Stimulated activated memory B cell treated with anti-CD40 and anti-IgM and Interleukin-4, amounts not matched to agents 10 μg/mL and 1 μg/mL and 100 μg/mL, for 72 hours (primary cell): ENCODE results near the gene BPHL.
"Not testable (repeated sequence)": the region's sequence is repeated elsewhere in the genome, so short reads cannot be mapped to it uniquely, and the experiment has no call there.

ENCODE experiments used
- ATAC-seq: fragments of 150-1000 bp; cut with Tn5 transposase; 2 replicates; pipeline ENCODE4 v1.10.0; 2021
- H3K27ac Mint-ChIP-seq: one replicate; pipeline ENCODE4 v1.8.0; 2022; ENCODE audit warnings: mild to moderate bottlenecking, mixed read lengths
- H3K27me3 Mint-ChIP-seq: one replicate; pipeline ENCODE4 v1.8.0; 2022; ENCODE audit warnings: mixed read lengths
- H3K36me3 Mint-ChIP-seq: one replicate; pipeline ENCODE4 v1.8.0; 2022; ENCODE audit warnings: mixed read lengths
- H3K4me1 Mint-ChIP-seq: one replicate; pipeline ENCODE4 v1.8.0; 2022; ENCODE audit warnings: mixed read lengths
- H3K4me3 Mint-ChIP-seq: one replicate; pipeline ENCODE4 v1.8.0; 2022; ENCODE audit warnings: mild to moderate bottlenecking, moderate library complexity, mixed read lengths
- H3K9me3 Mint-ChIP-seq: one replicate; pipeline ENCODE4 v1.8.0; 2022; ENCODE audit warnings: mixed read lengths

BPHL gene

GRCh38 chr6:3118353-3119039 lies at the start of gene BPHL:
BPHL (plus strand) TSS chr6:3118711; CDS start chr6:3118741, 30 bp downstream.
- Mint-ChIP-seq H3K36me3 (no peaks in the 10 kb centered on the region), H3K9me3 (no peaks in the 10 kb centered on the region), H3K4me1 (peaks cover 16% of the 10 kb centered on the region), H3K4me3 (peak within 1 kb of the TSS; percentile 95), H3K27me3 (no peaks in the 10 kb centered on the region), H3K27ac (peak within 1 kb of the TSS; percentile 85)
- ATAC-seq: peak; percentile 98

GRCh38 chr6:3071568-3071967 lies 46.9 kb upstream of the BPHL start:
- peaks cover 11% of the 10 kb centered on the region for H3K36me3 Mint-ChIP-seq
- no peak overlapping the region for H3K4me3 Mint-ChIP-seq
- H3K27me3 Mint-ChIP-seq: no peaks in the 10 kb centered on the region
- H3K27ac Mint-ChIP-seq: no peak overlapping the region
- peaks cover 60% of the 10 kb centered on the region for H3K4me1 Mint-ChIP-seq
- no peak for ATAC-seq
- H3K9me3 Mint-ChIP-seq: no peaks in the 10 kb centered on the region

DNA sequence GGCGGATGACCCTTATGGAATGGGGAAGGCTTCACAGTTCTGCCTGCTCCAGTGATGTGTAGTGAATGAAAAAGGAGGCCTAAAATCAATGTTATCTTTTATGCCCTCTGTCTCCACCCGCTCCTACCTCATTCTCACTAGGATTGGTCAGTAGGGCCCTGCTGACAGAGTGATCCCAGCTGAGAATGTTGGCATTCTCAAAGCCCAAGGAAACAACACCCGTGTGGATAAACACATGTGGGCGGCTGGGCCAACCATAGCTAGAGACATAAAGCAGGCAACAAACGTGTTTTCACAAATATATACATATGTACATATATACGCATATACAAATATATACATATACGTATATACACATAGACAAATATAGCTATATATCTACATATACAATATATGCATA lies 45.7 kb upstream of the BPHL start:
- H3K4me1 Mint-ChIP-seq: peaks cover 61% of the 10 kb centered on the region
- no peak for ATAC-seq
- no peak overlapping the region for H3K27ac Mint-ChIP-seq
- no peaks in the 10 kb centered on the region for H3K9me3 Mint-ChIP-seq
- H3K4me3 Mint-ChIP-seq: no peak overlapping the region
- no peaks in the 10 kb centered on the region for H3K27me3 Mint-ChIP-seq
- peaks cover 23% of the 10 kb centered on the region for H3K36me3 Mint-ChIP-seq

GRCh38 chr6:3073382-3073781 lies 45.1 kb upstream of the BPHL start:
- H3K36me3 Mint-ChIP-seq: peaks cover 29% of the 10 kb centered on the region
- H3K4me3 Mint-ChIP-seq: no peak overlapping the region
- H3K4me1 Mint-ChIP-seq: peaks cover 55% of the 10 kb centered on the region
- no peaks in the 10 kb centered on the region for H3K27me3 Mint-ChIP-seq
- no peak for ATAC-seq
- peak overlapping the region; percentile 5 for H3K27ac Mint-ChIP-seq
- no peaks in the 10 kb centered on the region for H3K9me3 Mint-ChIP-seq

- peak overlapping the region; percentile 60 for H3K27ac Mint-ChIP-seq
- peaks cover 45% of the 10 kb centered on the region for H3K4me1 Mint-ChIP-seq
- no peaks in the 10 kb centered on the region for H3K9me3 Mint-ChIP-seq
- H3K27me3 Mint-ChIP-seq: no peaks in the 10 kb centered on the region
- no peak overlapping the region for H3K4me3 Mint-ChIP-seq
- peaks cover 45% of the 10 kb centered on the region for H3K36me3 Mint-ChIP-seq
- no peak for ATAC-seq
Observed at GRCh38 chr6:3075772-3076113, 42.8 kb upstream of the BPHL start.

- no peaks in the 10 kb centered on the region for H3K27me3 Mint-ChIP-seq
- H3K36me3 Mint-ChIP-seq: peaks cover 50% of the 10 kb centered on the region
- no peaks in the 10 kb centered on the region for H3K9me3 Mint-ChIP-seq
- no peak for ATAC-seq
- no peak overlapping the region for H3K4me3 Mint-ChIP-seq
- no peak overlapping the region for H3K27ac Mint-ChIP-seq
- peaks cover 40% of the 10 kb centered on the region for H3K4me1 Mint-ChIP-seq
Observed at GRCh38 chr6:3076320-3076719, 42.2 kb upstream of the BPHL start.

GRCh38 chr6:3077430-3077829 lies 41.1 kb upstream of the BPHL start:
- Mint-ChIP-seq H3K27ac (no peak overlapping the region), H3K4me3 (no peak overlapping the region), H3K4me1 (peaks cover 40% of the 10 kb centered on the region), H3K27me3 (no peaks in the 10 kb centered on the region), H3K36me3 (peaks cover 59% of the 10 kb centered on the region), H3K9me3 (no peaks in the 10 kb centered on the region)
- ATAC-seq: peak; percentile 64

DNA sequence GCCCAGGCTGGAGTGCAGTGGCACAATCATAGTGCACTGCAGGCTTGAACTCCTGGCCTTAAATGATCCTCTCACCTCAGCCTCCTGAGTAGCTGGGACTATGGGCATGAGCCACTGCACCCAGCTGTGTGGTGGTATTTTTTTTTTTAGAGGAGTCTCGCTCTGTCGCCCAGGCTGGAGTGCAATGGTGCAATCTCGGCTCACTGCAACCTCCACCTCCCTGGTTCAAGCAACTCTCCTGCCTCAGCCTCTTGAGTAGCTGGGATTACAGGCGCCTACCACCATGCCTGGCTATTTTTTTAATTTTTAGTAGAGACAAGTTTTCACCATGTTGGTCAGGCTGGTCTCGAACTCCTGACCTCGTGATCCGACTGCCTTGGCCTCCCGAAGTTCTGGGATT lies 39.6 kb upstream of the BPHL start:
- not testable (repeated sequence) for H3K27ac Mint-ChIP-seq, ATAC-seq, H3K27me3 Mint-ChIP-seq, H3K4me3 Mint-ChIP-seq, H3K9me3 Mint-ChIP-seq
- peaks cover 66% of the 10 kb centered on the region for H3K36me3 Mint-ChIP-seq
- H3K4me1 Mint-ChIP-seq: peaks cover 33% of the 10 kb centered on the region

DNA sequence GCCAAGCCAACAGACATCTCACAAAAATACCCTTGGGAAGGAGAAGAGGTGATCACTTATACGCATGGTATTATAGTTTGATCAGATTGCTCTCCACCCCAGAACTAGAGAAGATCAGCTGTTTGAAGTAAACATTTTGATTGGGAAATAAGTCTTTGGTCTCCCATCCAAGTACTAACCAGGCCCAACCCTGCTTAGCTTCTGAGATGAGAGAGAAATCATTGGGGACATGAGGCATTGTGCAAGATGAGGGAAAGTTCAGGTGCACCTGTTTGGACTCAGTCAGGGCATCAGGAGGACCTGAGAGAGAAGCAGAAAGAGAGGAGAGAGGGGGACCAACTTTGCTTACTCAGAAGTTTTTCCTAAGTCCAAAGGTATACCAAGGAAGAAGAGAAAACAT lies 38.8 kb upstream of the BPHL start:
- H3K4me1 Mint-ChIP-seq: peaks cover 28% of the 10 kb centered on the region
- H3K27ac Mint-ChIP-seq: no peak overlapping the region

DNA sequence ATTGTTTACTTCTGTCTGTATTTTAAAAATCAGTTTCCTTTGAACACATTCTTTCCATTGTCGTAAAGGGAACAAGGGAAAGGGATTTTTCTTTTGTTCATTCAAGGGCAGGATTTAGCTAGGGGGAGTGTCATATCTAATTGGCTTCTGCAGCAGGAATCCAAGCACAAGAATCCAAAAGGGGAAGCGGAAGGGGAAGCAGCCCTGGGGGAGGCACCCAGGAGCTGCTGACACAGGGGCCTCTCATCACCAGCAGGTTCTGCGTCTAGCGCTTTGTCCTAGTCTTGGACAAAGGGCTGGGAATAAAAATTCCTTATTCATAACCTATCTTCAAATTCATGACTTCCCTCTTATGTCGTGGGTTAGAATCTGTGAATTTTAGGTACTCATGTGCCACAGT lies 36.6 kb upstream of the BPHL start:
- no peak overlapping the region for H3K4me3 Mint-ChIP-seq
- ATAC-seq: no peak
- peaks cover 9% of the 10 kb centered on the region for H3K4me1 Mint-ChIP-seq
- peaks cover 5% of the 10 kb centered on the region for H3K9me3 Mint-ChIP-seq
- H3K36me3 Mint-ChIP-seq: peaks cover 80% of the 10 kb centered on the region
- H3K27ac Mint-ChIP-seq: no peak overlapping the region
- H3K27me3 Mint-ChIP-seq: no peaks in the 10 kb centered on the region

More for the DNA sequence above, 38.8 kb upstream of the BPHL start:
- H3K27me3 Mint-ChIP-seq: no peaks in the 10 kb centered on the region
- H3K36me3 Mint-ChIP-seq: peaks cover 70% of the 10 kb centered on the region
- no peak for ATAC-seq
- H3K9me3 Mint-ChIP-seq: no peaks in the 10 kb centered on the region
- no peak overlapping the region for H3K4me3 Mint-ChIP-seq

GRCh38 chr6:3085074-3085473 lies 33.4 kb upstream of the BPHL start:
- Mint-ChIP-seq H3K27ac (no peak overlapping the region), H3K4me1 (no peaks in the 10 kb centered on the region), H3K36me3 (peaks cover 77% of the 10 kb centered on the region), H3K9me3 (peaks cover 5% of the 10 kb centered on the region), H3K27me3 (no peaks in the 10 kb centered on the region), H3K4me3 (no peak overlapping the region)
- no peak for ATAC-seq

DNA sequence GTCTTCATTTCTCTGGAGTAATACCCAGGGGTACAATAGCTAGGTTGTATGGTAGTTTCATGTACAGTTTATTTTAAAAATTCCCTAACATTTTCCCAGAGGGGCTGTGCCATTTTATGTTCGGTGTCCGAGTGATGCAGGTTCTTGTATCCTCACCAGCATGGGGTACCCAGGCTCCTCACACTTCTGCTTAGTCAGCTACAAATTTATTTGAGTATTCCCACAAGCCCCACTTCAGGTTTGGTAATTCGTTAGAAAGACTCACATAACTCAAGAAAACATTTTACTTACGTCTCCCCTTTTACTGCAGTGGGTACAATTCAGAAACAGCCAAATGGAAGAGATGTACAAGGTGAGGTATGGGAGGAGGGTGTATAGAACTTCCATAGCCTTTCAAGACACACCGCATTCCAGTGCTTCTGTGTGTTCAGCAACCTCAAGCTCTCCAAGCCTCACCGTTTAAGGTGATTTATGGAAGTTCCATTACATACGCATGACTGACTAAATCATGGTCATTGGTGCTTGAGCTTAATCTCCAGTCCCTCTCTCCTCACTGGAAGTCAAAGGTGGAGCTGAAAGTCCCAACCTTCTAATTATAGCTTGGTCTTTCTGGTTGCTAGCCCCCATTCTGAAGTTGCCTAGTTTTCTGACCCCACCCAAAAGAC lies 32.1 kb upstream of the BPHL start:
- H3K4me1 Mint-ChIP-seq: no peaks in the 10 kb centered on the region
- H3K9me3 Mint-ChIP-seq: peaks cover 5% of the 10 kb centered on the region
- peaks cover 75% of the 10 kb centered on the region for H3K36me3 Mint-ChIP-seq
- no peaks in the 10 kb centered on the region for H3K27me3 Mint-ChIP-seq
- no peak overlapping the region for H3K4me3 Mint-ChIP-seq
- no peak overlapping the region for H3K27ac Mint-ChIP-seq
- ATAC-seq: no peak

- Mint-ChIP-seq H3K9me3 (peaks cover 5% of the 10 kb centered on the region), H3K4me1 (no peaks in the 10 kb centered on the region), H3K4me3 (no peak overlapping the region), H3K36me3 (peaks cover 59% of the 10 kb centered on the region), H3K27me3 (no peaks in the 10 kb centered on the region), H3K27ac (no peak overlapping the region)
- ATAC-seq: no peak
Observed at GRCh38 chr6:3088446-3088845, 30.1 kb upstream of the BPHL start.

DNA sequence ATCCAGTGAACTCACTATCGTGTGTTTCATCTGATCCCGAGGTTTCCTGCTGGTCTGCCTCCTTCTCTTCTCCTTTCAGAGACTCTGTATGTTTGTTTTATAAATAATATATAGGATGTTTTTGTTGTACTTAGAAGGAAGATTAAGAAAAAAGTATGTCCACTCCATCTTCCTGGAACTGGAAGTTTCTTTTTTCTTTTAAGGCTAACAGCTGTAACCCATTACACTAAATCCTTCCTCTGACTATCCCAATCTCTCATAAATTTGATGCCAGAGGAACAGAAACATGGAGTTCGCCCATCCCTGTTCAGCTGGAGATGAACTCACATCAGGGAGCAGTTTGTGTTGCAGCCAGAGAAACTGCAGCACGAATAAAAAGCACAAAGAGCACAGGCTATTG lies 29.5 kb upstream of the BPHL start:
- Mint-ChIP-seq H3K27ac (no peak overlapping the region), H3K4me1 (no peaks in the 10 kb centered on the region), H3K36me3 (peaks cover 55% of the 10 kb centered on the region), H3K27me3 (no peaks in the 10 kb centered on the region), H3K4me3 (no peak overlapping the region), H3K9me3 (peaks cover 5% of the 10 kb centered on the region)
- ATAC-seq: no peak

DNA sequence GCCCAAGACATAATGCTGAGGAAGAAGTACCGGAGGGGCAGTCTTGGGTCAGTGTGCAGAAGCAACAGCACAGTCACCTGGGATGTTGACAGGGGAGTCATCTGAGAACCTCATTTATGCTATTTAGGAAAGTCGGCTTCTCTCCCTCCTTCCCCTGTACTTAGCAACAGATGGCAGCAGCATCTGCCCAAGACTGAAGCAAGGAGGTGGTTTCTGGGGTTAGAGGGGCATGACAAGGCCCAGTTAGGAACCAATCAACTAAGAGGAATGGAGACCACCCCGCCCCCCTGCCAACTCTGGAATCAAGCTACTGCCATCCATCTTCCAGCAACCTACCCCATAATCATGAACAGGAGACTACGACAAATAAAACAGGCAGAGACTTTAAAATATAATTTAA lies 28.5 kb upstream of the BPHL start:
- no peaks in the 10 kb centered on the region for H3K4me1 Mint-ChIP-seq
- no peak overlapping the region for H3K27ac Mint-ChIP-seq
- no peaks in the 10 kb centered on the region for H3K27me3 Mint-ChIP-seq
- H3K4me3 Mint-ChIP-seq: no peak overlapping the region
- H3K9me3 Mint-ChIP-seq: peaks cover 5% of the 10 kb centered on the region
- H3K36me3 Mint-ChIP-seq: peaks cover 53% of the 10 kb centered on the region
- ATAC-seq: no peak

DNA sequence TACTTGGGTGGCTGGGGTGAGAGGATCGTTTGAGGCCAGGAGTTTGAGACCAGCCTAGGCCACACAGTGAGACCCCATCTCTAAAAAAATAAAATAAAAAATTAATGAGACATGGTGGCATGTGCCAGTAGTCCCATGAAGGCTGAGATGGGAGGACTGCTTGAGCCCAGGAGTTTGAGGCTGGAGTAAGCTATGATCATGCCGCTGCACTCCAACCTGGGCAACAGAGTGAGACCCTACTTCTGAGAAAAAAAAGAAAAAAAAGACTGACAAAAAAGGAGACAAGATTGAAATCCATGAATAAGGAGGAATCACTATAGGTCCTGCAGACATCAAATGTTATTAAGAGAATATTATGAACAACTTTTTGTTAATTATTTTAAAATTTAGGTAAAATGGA lies 23.7 kb upstream of the BPHL start:
- H3K4me3 Mint-ChIP-seq: no peak overlapping the region
- H3K27me3 Mint-ChIP-seq: no peaks in the 10 kb centered on the region
- no peak for ATAC-seq
- H3K27ac Mint-ChIP-seq: no peak overlapping the region
- H3K36me3 Mint-ChIP-seq: peaks cover 42% of the 10 kb centered on the region
- H3K4me1 Mint-ChIP-seq: no peaks in the 10 kb centered on the region
- no peaks in the 10 kb centered on the region for H3K9me3 Mint-ChIP-seq
